CD14-positive monocyte (primary cell): Measurements from ENCODE around the gene LAMA3. TPM values are rescaled to one million over a fixed set of nuclear protein-coding genes. Genes with fewer than 3 reads are reported as not detected.

ENCODE experiments used
- DNase-seq, 3 donors: peaks; one replicate each; pipeline ENCODE4 v3.0.0-alpha.2; 2011 to 2022
- H2AFZ ChIP-seq: 2 replicates; pipeline ENCODE4 v1.6.0; 2012; ENCODE audit warnings: mild to moderate bottlenecking, low read depth, low read length, inconsistent platforms; ENCODE audit not compliant: insufficient read depth, poor library complexity, severe bottlenecking
- H3K27ac ChIP-seq, 2 donors: 1 replicate in 1 of 2; 2 replicates in 1 of 2; pipeline ENCODE4 v1.5.1; 2012 to 2013; ENCODE audit warnings: low read length in 2 of 2, control low read depth in 1 of 2, inconsistent platforms in 1 of 2, low read depth in 1 of 2, mild to moderate bottlenecking in 1 of 2
- H3K27me3 ChIP-seq, 2 donors: one replicate each; pipeline versions ENCODE4 v1.6.0 to v1.6.1; 2011 to 2013; ENCODE audit warnings: low read length in 2 of 2; ENCODE audit not compliant: control insufficient read depth in 2 of 2, insufficient read depth in 2 of 2
- H3K36me3 ChIP-seq, 2 donors: replicated peaks in 1 of 2; 1 replicate in 1 of 2; 2 replicates in 1 of 2; pipeline versions ENCODE4 v1.5.1 to v1.6.1; 2012 to 2013; ENCODE audit warnings: low read length in 2 of 2, control low read depth in 1 of 2, inconsistent platforms in 1 of 2, mild to moderate bottlenecking in 1 of 2; ENCODE audit not compliant: insufficient read depth in 2 of 2, control insufficient read depth in 1 of 2
- H3K4me1 ChIP-seq, 2 donors: 1 replicate in 1 of 2; 2 replicates in 1 of 2; pipeline versions ENCODE4 v1.5.1 to v1.6.1; 2012 to 2013; ENCODE audit warnings: low read length in 2 of 2, control low read depth in 1 of 2, inconsistent platforms in 1 of 2, mild to moderate bottlenecking in 1 of 2, moderate library complexity in 1 of 2; ENCODE audit not compliant: insufficient read depth in 2 of 2, control insufficient read depth in 1 of 2
- H3K4me2 ChIP-seq: replicated peaks from 2 replicates; pipeline ENCODE3; 2012; ENCODE audit warnings: low read length, moderate library complexity, mild to moderate bottlenecking; ENCODE audit not compliant: poor library complexity, severe bottlenecking; ENCODE audit errors: extremely low read depth
- H3K4me3 ChIP-seq, 3 experiments: fragments of 200-600 bp in 1 of 3; sonication (generic) in 1 of 3; replicated peaks in 1 of 3; 1 replicate in 2 of 3; 2 replicates in 1 of 3; pipeline ENCODE4 v1.5.1; 2011 to 2013; ENCODE audit warnings: low read length in 3 of 3, mild to moderate bottlenecking in 3 of 3, control low read depth in 2 of 3, low read depth in 2 of 3, inconsistent platforms in 1 of 3, moderate library complexity in 1 of 3
- H3K79me2 ChIP-seq: 2 replicates; pipeline ENCODE4 v1.6.0; 2012; ENCODE audit warnings: mild to moderate bottlenecking, control low read depth, inconsistent platforms, low read length, moderate library complexity; ENCODE audit not compliant: insufficient read depth
- H3K9ac ChIP-seq: 2 replicates; pipeline ENCODE4 v1.6.0; 2017; ENCODE audit warnings: low read length, mild to moderate bottlenecking; ENCODE audit not compliant: insufficient read depth, poor library complexity, severe bottlenecking
- H3K9me3 ChIP-seq, 2 donors: replicated peaks in 1 of 2; 1 replicate in 1 of 2; 2 replicates in 1 of 2; pipeline versions ENCODE4 v1.5.1 to v1.6.1; 2012 to 2013; ENCODE audit warnings: low read length in 2 of 2, control low read depth in 1 of 2; ENCODE audit not compliant: control insufficient read depth in 1 of 2, insufficient read depth in 1 of 2
- H4K20me1 ChIP-seq: 2 replicates; pipeline ENCODE4 v1.6.0; 2012; ENCODE audit warnings: mild to moderate bottlenecking, low read length, control low read depth, moderate library complexity; ENCODE audit not compliant: insufficient read depth
- H3K27ac Mint-ChIP-seq, 7 donors: one replicate each; pipeline ENCODE4 v1.8.0; 2020; ENCODE audit warnings: mild to moderate bottlenecking in 7 of 7, mixed read lengths in 7 of 7, moderate library complexity in 6 of 7, inconsistent platforms in 2 of 7
- H3K27me3 Mint-ChIP-seq, 3 donors: one replicate each; pipeline ENCODE4 v1.8.0; 2021 to 2022; ENCODE audit warnings: low read depth in 3 of 3, mild to moderate bottlenecking in 3 of 3, mixed read lengths in 3 of 3, moderate library complexity in 3 of 3, inconsistent platforms in 1 of 3
- H3K36me3 Mint-ChIP-seq, 2 donors: one replicate each; pipeline ENCODE4 v1.8.0; 2020; ENCODE audit warnings: mixed read lengths in 2 of 2, inconsistent platforms in 1 of 2, mild to moderate bottlenecking in 1 of 2
- H3K4me1 Mint-ChIP-seq: one replicate; pipeline ENCODE4 v1.8.0; 2020; ENCODE audit warnings: mild to moderate bottlenecking, mixed read lengths
- H3K4me3 Mint-ChIP-seq, 2 donors: one replicate each; pipeline ENCODE4 v1.8.0; 2020; ENCODE audit warnings: mild to moderate bottlenecking in 2 of 2, mixed read lengths in 2 of 2, moderate library complexity in 1 of 2
- H3K9me3 Mint-ChIP-seq, 7 donors: one replicate each; pipeline ENCODE4 v1.8.0; 2020 to 2022; ENCODE audit warnings: mixed read lengths in 7 of 7, mild to moderate bottlenecking in 6 of 7, moderate library complexity in 6 of 7, inconsistent platforms in 2 of 7
- WGBS: methylation state at CpG from one replicate; pipeline ENCODE4 v1.1.5; 2013; ENCODE audit warnings: missing lambda C conversion rate; ENCODE audit not compliant: insufficient coverage; 5-methylcytosine and 5-hydroxymethylcytosine counted together
- intact Hi-C, 2 donors: fragments of 100-400 bp; cut with micrococcal nuclease; formaldehyde crosslinking; loops; one replicate each; pipeline versions ENCODE4 v1.15.0 to v1.15.1; 2023
- polyA plus RNA-seq, 3 donors: library from polyadenylated mRNA; depleted of rRNA in 1 of 3; unstranded in 2 of 3; stranded (reverse) in 1 of 3; fragments of 300-500 nt in 2 of 3; fragments of >200 nt in 1 of 3; fragmentation: Illumina TruSeq in 2 of 3; gene quantifications; 1 replicate in 2 of 3; 2 replicates in 1 of 3; pipeline ENCODE4 v1.2.3, GENCODE V29; 2012 to 2021
- TF ChIP-seq, protein P1 (sequence below): fragments of 200-600 bp; IDR thresholded peaks from one replicate; pipeline ENCODE4 v1.8.0; 2022; ENCODE audit warnings: antibody characterized with exemption, mild to moderate bottlenecking

The LAMA3 gene
- polyA plus RNA-seq, 3 donors = not detected

GRCh38 chr18:23725827-23726661 is 36.8 kb downstream of the LAMA3 start:
- H3K4me1 Mint-ChIP-seq = no peaks in the 10 kb centered on the region
- H3K27ac Mint-ChIP-seq = no peak overlapping the region
- Histone ChIP-seq H3K36me3 (no peaks in the 10 kb centered on the region), H3K4me3 (no peak overlapping the region), H3K27ac (no peak overlapping the region), H3K9me3 (no peaks in the 10 kb centered on the region), H3K4me2 (no peak overlapping the region), H3K4me1 (no peaks in the 10 kb centered on the region), H4K20me1 (no peaks in the 10 kb centered on the region), H3K27me3 (no peaks in the 10 kb centered on the region), H3K79me2 (no peaks in the 10 kb centered on the region), H3K9ac (no peak overlapping the region), H2AFZ (no peak overlapping the region)
- DNase-seq = no peak
- H3K4me3 Mint-ChIP-seq = no peak overlapping the region
- TF ChIP-seq, protein P1, sequence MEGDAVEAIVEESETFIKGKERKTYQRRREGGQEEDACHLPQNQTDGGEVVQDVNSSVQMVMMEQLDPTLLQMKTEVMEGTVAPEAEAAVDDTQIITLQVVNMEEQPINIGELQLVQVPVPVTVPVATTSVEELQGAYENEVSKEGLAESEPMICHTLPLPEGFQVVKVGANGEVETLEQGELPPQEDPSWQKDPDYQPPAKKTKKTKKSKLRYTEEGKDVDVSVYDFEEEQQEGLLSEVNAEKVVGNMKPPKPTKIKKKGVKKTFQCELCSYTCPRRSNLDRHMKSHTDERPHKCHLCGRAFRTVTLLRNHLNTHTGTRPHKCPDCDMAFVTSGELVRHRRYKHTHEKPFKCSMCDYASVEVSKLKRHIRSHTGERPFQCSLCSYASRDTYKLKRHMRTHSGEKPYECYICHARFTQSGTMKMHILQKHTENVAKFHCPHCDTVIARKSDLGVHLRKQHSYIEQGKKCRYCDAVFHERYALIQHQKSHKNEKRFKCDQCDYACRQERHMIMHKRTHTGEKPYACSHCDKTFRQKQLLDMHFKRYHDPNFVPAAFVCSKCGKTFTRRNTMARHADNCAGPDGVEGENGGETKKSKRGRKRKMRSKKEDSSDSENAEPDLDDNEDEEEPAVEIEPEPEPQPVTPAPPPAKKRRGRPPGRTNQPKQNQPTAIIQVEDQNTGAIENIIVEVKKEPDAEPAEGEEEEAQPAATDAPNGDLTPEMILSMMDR = no peak
- intact Hi-C loops = no loop called here
- 96% methylated on average over 4 of the region's 7 CpGs for WGBS
- peaks cover 0 to 1% (median 0%) of the 10 kb centered on the region in 7 donors for H3K9me3 Mint-ChIP-seq
- H3K36me3 Mint-ChIP-seq = no peaks in the 10 kb centered on the region
- peaks cover 0 to 1% (median 1%) of the 10 kb centered on the region in 3 donors for H3K27me3 Mint-ChIP-seq

DNA sequence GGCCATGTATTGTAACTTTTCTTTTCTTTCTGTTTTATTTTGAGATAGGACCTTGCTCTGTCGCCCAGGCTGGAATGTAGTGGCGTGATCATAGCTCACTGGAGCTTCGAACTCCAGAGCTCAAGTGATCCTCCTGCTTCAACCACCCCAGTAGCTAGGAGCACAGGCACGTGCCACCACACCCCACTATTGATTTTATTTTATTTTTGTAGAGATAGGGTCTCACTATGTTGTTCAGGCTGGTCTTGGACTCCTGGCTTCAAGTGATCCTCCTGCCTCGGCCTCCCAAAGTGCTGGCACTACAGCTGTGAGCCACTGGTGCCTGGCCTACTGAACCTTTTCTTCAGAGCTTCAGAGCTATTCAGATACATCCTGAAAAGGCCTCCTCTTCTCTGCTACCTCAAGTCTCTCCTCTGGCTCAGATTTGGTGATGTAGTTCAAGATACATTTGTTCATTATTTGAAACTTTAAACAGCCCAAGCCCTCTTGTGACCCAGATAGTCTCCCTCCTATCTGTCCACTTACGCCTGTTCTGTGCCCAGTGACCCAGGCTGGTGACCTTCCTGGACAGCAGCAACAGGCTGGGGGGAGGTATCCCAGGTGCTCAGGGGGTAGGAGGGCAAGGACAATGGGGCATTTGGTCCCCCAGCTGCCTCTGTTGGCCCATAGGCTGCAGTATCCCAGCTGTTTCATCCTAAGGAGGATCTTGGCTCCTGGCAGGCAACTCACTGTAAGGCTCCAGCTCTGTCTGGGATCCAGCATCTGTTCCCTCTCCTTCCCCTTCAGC is 38.6 kb downstream of the LAMA3 start:
- no peak overlapping the region for H3K4me3 Mint-ChIP-seq

More for the DNA sequence above, 38.6 kb downstream of the LAMA3 start:
- Histone ChIP-seq H2AFZ (no peak overlapping the region), H3K27me3 (no peaks in the 10 kb centered on the region), H3K4me3 (no peak overlapping the region), H3K4me1 (no peaks in the 10 kb centered on the region), H4K20me1 (no peaks in the 10 kb centered on the region), H3K79me2 (no peaks in the 10 kb centered on the region), H3K27ac (no peak overlapping the region), H3K9ac (no peak overlapping the region), H3K9me3 (no peaks in the 10 kb centered on the region), H3K36me3 (no peaks in the 10 kb centered on the region), H3K4me2 (no peak overlapping the region)
- no peak for DNase-seq
- intact Hi-C loops = no loop called here
- H3K27ac Mint-ChIP-seq = no peak overlapping the region
- H3K9me3 Mint-ChIP-seq = peaks cover 0 to 1% (median 0%) of the 10 kb centered on the region in 7 donors
- no peaks in the 10 kb centered on the region for H3K36me3 Mint-ChIP-seq
- H3K27me3 Mint-ChIP-seq = peaks cover 1 to 2% (median 1%) of the 10 kb centered on the region in 3 donors
- no peaks in the 10 kb centered on the region for H3K4me1 Mint-ChIP-seq
- TF ChIP-seq, protein P1 = no peak
- WGBS = 100% methylated on average over 1 of the region's 6 CpGs
